ENCODE data around the gene RASD1. TPM values are rescaled to one million over a fixed set of nuclear protein-coding genes. Genes with fewer than 3 reads are reported as not detected.

Gene RASD1
- total RNA-seq, 1 experiment from 2014 or later: 0.30 TPM

DNA sequence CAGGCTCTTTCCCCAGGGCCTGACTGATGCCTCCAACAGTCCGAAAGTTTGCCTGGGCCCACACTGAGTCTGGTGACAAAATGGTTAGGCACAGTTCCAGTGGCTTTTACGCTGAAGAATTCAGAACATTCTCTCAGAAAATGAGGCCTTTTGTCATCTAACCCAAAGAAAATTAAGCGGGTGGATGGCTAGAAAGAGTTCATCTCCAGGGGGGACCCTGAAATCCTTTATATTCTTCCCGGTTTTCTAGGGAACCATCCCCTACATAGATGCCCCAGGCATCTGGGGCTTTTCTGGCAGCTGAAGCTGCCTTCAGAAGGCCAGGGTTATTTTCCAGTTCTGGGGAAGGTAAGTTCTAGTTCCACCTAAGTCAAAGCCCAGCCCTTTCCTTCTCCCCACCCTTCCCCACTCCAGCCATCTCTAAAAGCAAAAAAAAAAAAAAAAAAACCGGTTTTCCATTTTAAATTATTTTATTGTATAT is 2.2 kb downstream of the RASD1 start:
- DNase-seq (ENCODE audit: low read depth, low spot score): no peak
- POLR2A ChIA-PET: no interaction called here
- H3K9ac ChIP-seq (ENCODE audit: low read length): no peak overlapping the region

More for the DNA sequence above, 2.2 kb downstream of the RASD1 start:
- ChIA-PET RAD21 (ENCODE audit: low non-redundant PET in 1 of 2, low total read pairs in 2 of 2, uncharacterized antibody in 2 of 2, unreplicated experiment in 2 of 2) (no interaction called here), CTCF (no interaction called here)
- H3K27me3 ChIP-seq (ENCODE audit: insufficient read depth, low read length): no peaks in the 10 kb centered on the region
- intact Hi-C loops (cut with micrococcal nuclease): no loop called here
- H3K4me1 ChIP-seq (ENCODE audit: control insufficient read depth in 1 of 2, insufficient read depth in 2 of 2, low read length in 2 of 2): peaks cover 0 to 15% of the 10 kb centered on the region in 2 experiments; a peak in 2 of 4 replicates
- peaks cover 7% of the 10 kb centered on the region for H3K79me2 ChIP-seq (ENCODE audit: insufficient read depth, low read length)
- H3K36me3 ChIP-seq (ENCODE audit: control insufficient read depth in 1 of 2, insufficient read depth in 2 of 2, low read length in 2 of 2): peaks cover 0 to 11% of the 10 kb centered on the region in 2 experiments; a peak in 2 of 4 replicates
- H3K9me2 ChIP-seq (ENCODE audit: insufficient read depth): no peaks in the 10 kb centered on the region
- H3K4me2 ChIP-seq (ENCODE audit: low read length): no peak overlapping the region
- H2AFZ ChIP-seq (ENCODE audit: low read depth, low read length, poor library complexity, severe bottlenecking): no peak overlapping the region
- ATAC-seq: no peak
- no TSS peak for BruUV-seq (replicated peaks)
- TF ChIP-seq FOSL1 (IDR thresholded peaks at IDR 0.05; ENCODE audit: low read depth): no peak
- no peak for TF ChIP-seq ZFX (IDR thresholded peaks at IDR 0.05)
- no peak for TF ChIP-seq RAD21 (IDR thresholded peaks at IDR 0.05; ENCODE audit: low read depth)
- TF ChIP-seq, protein P1, sequence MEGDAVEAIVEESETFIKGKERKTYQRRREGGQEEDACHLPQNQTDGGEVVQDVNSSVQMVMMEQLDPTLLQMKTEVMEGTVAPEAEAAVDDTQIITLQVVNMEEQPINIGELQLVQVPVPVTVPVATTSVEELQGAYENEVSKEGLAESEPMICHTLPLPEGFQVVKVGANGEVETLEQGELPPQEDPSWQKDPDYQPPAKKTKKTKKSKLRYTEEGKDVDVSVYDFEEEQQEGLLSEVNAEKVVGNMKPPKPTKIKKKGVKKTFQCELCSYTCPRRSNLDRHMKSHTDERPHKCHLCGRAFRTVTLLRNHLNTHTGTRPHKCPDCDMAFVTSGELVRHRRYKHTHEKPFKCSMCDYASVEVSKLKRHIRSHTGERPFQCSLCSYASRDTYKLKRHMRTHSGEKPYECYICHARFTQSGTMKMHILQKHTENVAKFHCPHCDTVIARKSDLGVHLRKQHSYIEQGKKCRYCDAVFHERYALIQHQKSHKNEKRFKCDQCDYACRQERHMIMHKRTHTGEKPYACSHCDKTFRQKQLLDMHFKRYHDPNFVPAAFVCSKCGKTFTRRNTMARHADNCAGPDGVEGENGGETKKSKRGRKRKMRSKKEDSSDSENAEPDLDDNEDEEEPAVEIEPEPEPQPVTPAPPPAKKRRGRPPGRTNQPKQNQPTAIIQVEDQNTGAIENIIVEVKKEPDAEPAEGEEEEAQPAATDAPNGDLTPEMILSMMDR (IDR thresholded peaks at IDR 0.05 in 2 of 3, conservative IDR thresholded peaks at IDR 0.05 in 1 of 3; ENCODE audit: borderline replicate concordance in 1 of 3, insufficient read depth in 1 of 3, low read depth in 2 of 3, low read length in 2 of 3): no peak
- TF ChIP-seq CBX3 (IDR thresholded peaks at IDR 0.05; ENCODE audit: low read depth): no peak
- TF ChIP-seq JUND (IDR thresholded peaks at IDR 0.05): no peak
- TF ChIP-seq CEBPB (IDR thresholded peaks at IDR 0.05; ENCODE audit: low read depth): no peak
- TF ChIP-seq, protein P2, sequence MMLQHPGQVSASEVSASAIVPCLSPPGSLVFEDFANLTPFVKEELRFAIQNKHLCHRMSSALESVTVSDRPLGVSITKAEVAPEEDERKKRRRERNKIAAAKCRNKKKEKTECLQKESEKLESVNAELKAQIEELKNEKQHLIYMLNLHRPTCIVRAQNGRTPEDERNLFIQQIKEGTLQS (IDR thresholded peaks at IDR 0.05): no peak
- no peak for TF ChIP-seq SP1 (IDR thresholded peaks at IDR 0.05; ENCODE audit: low read depth)
- TF ChIP-seq POLR2A (IDR thresholded peaks at IDR 0.05; ENCODE audit: borderline replicate concordance, extremely low read depth, insufficient read depth, insufficient read length): no peak
- TF ChIP-seq ZNF274 (IDR thresholded peaks at IDR 0.05; ENCODE audit: low read depth, low read length): no peak
- no peak for TF ChIP-seq EGR1 (IDR thresholded peaks at IDR 0.05; ENCODE audit: low read depth)
- TF ChIP-seq SRF (IDR thresholded peaks at IDR 0.05; ENCODE audit: low read depth): no peak
- no peak for TF ChIP-seq YY1 (IDR thresholded peaks at IDR 0.05; ENCODE audit: extremely low read depth, insufficient replicate concordance, low read depth, low read length)
- no peak overlapping the region for H3K4me3 ChIP-seq (replicated peaks in 1 of 2; ENCODE audit: low read depth in 1 of 2, low read length in 2 of 2)
- H3K27ac ChIP-seq (ENCODE audit: low read depth, low read length): no peak overlapping the region
- H4K20me1 ChIP-seq (ENCODE audit: insufficient read depth): no peaks in the 10 kb centered on the region
- no peaks in the 10 kb centered on the region for H3K9me3 ChIP-seq (ENCODE audit: control insufficient read depth in 1 of 2, insufficient read depth in 1 of 2, low read depth in 1 of 2, low read length in 2 of 2)

Measured in HCT116 (cell line).